Adipocyte (in vitro differentiated cells): Measurements from ENCODE around the gene AKAP9.

Experiments used
- DNase-seq: peaks from one replicate; pipeline ENCODE4 v3.0.0-alpha.2; 2015; ENCODE audit warnings: low read depth
- H3K27me3 ChIP-seq: replicated peaks from 2 replicates; pipeline ENCODE4 v1.7.0; 2013; ENCODE audit warnings: mild to moderate bottlenecking, low read length, moderate library complexity; ENCODE audit not compliant: control insufficient read depth, insufficient read depth
- H3K36me3 ChIP-seq: 2 replicates; pipeline ENCODE4 v1.7.0; 2013; ENCODE audit warnings: low read length, mild to moderate bottlenecking, moderate library complexity; ENCODE audit not compliant: control insufficient read depth, insufficient read depth, severe bottlenecking
- H3K4me1 ChIP-seq: 2 replicates; pipeline ENCODE4 v1.7.0; 2013; ENCODE audit warnings: mild to moderate bottlenecking, low read length, moderate library complexity; ENCODE audit not compliant: control insufficient read depth, insufficient read depth
- H3K4me3 ChIP-seq: 2 replicates; pipeline ENCODE4 v1.7.0; 2013; ENCODE audit warnings: mild to moderate bottlenecking, low read length, moderate library complexity
- H3K9ac ChIP-seq: 2 replicates; pipeline ENCODE4 v1.7.0; 2013; ENCODE audit warnings: mild to moderate bottlenecking, low read length, moderate library complexity
- H3K9me3 ChIP-seq: 2 replicates; pipeline ENCODE4 v1.7.0; 2013; ENCODE audit warnings: mild to moderate bottlenecking, low read length, moderate library complexity; ENCODE audit not compliant: control insufficient read depth

AKAP9 gene

DNA sequence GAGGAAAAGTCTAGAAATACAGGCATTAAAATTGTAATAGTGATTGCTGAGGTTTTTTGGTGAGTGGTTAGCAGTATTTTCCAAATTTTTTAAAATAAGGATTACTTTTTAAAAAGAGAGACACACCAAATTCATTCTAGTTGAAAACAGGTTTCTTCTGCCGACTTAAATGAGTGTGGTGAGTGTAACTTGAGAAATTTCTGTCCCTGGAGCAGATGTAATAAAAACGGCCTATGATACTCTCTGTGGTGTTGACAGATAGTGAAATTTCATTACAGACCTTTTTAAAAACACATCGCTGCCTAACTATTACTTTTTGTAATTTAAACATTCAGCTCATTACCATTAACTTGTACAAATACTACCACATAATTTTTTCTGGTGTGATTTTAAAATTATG lies 103.5 kb downstream of the AKAP9 start:
- no peaks in the 10 kb centered on the region for H3K27me3 ChIP-seq
- H3K4me1 ChIP-seq = no peaks in the 10 kb centered on the region
- H3K4me3 ChIP-seq = no peak overlapping the region
- H3K36me3 ChIP-seq = peaks cover 67% of the 10 kb centered on the region
- H3K9ac ChIP-seq = no peak overlapping the region
- DNase-seq = no peak
- H3K9me3 ChIP-seq = no peaks in the 10 kb centered on the region

DNA sequence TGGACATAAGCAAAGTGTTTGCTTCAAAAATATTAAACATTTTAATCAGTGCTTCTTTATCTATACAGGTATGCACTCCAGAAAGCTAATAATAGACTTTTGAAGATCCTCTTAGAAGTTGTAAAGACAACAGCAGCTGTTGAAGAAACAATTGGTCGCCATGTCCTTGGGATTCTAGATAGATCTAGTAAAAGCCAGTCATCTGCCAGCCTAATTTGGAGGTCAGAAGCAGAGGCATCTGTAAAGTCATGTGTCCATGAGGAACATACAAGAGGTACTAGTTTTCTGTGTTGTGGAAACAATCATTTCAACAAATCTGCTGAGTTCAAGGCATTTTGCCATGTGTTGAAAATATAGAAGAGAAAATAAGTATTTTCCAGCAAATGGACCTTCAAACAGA lies 104.3 kb downstream of the AKAP9 start:
- Histone ChIP-seq H3K9ac (no peak overlapping the region), H3K27me3 (no peaks in the 10 kb centered on the region), H3K9me3 (no peaks in the 10 kb centered on the region), H3K4me1 (no peaks in the 10 kb centered on the region), H3K4me3 (no peak overlapping the region), H3K36me3 (peaks cover 61% of the 10 kb centered on the region)
- DNase-seq = no peak

DNA sequence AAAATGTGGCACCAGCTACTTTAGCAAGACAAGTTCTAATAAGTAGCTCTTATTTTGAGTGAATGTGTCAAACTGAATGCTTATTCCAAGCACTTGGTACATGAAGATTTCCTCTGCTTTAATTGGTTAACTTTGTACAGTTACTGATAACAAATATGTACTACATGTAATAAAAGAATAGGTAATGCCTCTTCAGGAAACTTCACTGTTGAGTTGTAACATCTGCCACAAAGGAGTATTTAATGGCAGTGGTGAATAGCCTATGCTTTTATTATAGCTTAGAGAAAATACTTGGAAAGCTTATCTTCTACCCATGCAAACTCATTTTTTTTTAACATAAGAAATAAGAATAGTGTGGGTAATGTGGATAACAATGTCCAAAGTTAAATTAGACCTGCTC lies 111.0 kb downstream of the AKAP9 start:
- DNase-seq = no peak
- Histone ChIP-seq H3K9me3 (no peaks in the 10 kb centered on the region), H3K4me1 (no peaks in the 10 kb centered on the region), H3K27me3 (no peaks in the 10 kb centered on the region), H3K4me3 (no peak overlapping the region), H3K9ac (no peak overlapping the region), H3K36me3 (peaks cover 20% of the 10 kb centered on the region)

DNA sequence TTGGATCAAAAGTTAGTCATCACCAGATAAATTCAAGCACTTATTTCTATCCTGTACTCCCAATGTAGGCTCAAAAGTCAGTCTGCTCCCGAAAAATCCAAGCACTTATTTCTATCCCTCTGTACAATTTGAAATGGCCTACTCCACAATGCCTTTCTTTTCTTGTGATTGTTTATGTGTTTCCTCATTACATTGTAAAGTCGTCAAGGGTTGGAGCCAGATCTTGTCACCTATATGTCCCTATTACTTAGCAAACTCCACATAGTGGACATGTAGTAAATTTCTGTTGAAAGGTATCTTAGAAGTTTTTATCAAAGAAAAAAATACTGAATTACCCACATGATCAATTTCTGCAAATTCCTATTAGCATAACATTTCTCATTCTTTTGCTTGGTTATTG lies 111.5 kb downstream of the AKAP9 start:
- no peak for DNase-seq
- no peak overlapping the region for H3K9ac ChIP-seq
- no peaks in the 10 kb centered on the region for H3K9me3 ChIP-seq
- peaks cover 15% of the 10 kb centered on the region for H3K36me3 ChIP-seq
- peaks cover under 1% of the 10 kb centered on the region for H3K4me1 ChIP-seq
- no peaks in the 10 kb centered on the region for H3K27me3 ChIP-seq
- H3K4me3 ChIP-seq = no peak overlapping the region

DNA sequence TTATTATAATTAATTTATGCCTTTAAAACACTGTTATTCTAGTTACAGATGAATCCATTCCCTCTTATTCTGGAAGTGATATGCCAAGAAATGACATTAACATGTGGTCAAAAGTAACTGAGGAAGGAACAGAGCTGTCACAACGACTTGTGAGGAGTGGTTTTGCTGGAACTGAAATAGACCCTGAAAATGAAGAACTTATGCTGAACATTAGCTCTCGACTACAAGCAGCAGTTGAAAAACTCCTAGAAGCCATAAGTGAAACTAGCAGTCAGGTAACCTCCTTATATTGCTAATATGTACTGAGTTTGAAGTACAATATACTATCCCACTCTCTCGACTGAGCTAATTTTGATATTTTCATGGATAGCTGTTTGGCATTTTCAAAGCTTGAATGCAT lies 112.0 kb downstream of the AKAP9 start:
- no peaks in the 10 kb centered on the region for H3K27me3 ChIP-seq
- no peak overlapping the region for H3K4me3 ChIP-seq
- H3K9ac ChIP-seq = no peak overlapping the region
- DNase-seq = no peak
- H3K4me1 ChIP-seq = peaks cover 3% of the 10 kb centered on the region
- peaks cover 15% of the 10 kb centered on the region for H3K36me3 ChIP-seq
- H3K9me3 ChIP-seq = no peaks in the 10 kb centered on the region

DNA sequence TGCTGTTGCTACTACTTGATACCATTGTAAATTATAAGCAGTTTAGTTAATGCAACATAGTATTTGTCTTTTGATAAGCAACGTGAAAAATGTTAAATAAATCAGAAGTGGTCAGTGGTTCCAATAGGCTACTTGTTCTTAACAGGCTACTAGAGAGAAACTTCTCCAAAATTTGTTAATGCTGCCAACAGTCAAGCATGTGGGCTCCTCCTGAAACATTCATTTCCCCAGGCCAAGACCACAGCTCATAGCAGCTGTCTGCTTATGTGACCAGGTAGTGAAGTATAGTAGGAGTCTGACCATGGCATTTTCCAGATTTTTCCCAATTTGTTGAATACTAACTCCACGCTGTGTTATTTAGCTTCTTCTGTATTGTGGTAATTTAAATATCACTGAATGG lies 112.7 kb downstream of the AKAP9 start:
- Histone ChIP-seq H3K36me3 (peaks cover 14% of the 10 kb centered on the region), H3K27me3 (no peaks in the 10 kb centered on the region), H3K9ac (no peak overlapping the region), H3K4me3 (no peak overlapping the region), H3K9me3 (no peaks in the 10 kb centered on the region), H3K4me1 (peaks cover 3% of the 10 kb centered on the region)
- DNase-seq = no peak

DNA sequence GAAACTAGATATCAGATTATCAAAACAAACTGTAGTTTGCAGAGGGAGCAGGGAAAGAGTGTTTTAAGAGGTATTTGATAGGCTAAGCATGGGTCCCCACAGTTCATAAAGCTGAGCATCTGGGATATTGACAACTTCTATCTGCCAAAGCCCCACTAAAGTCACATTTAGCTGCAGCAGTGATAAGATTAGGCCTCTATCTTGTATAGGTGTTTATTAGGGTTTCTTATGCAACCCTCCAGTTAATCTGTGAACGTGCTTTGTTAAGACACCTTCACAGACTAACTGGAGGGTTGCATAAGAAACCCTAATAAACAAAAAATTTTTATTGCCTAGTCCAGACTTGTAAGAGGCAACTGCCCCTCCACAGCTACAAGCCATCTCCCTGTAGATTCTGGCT lies 115.6 kb downstream of the AKAP9 start:
- Histone ChIP-seq H3K9me3 (no peaks in the 10 kb centered on the region), H3K4me3 (no peak overlapping the region)

DNA sequence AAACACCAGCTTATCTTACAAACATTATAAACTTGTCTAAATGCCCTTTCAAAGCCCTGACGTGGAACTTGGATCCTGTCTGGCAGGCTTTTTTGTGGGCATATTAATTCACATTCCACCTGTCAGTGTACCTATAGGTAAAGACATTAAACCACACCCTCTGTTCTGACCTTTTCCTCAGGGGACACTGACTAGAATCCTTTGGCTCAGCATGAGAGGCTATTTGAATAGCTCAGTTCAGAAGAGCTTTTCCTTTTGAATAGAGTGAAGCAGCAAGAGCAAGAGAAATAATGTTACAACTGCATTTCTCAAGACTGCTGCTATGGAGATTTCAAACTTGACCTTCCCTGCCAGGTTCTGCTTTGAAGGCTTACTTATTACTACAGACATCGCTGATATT lies 116.7 kb downstream of the AKAP9 start:
- DNase-seq = no peak
- no peak overlapping the region for H3K9ac ChIP-seq
- no peak overlapping the region for H3K4me3 ChIP-seq
- no peaks in the 10 kb centered on the region for H3K9me3 ChIP-seq
- no peaks in the 10 kb centered on the region for H3K27me3 ChIP-seq
- peaks cover 11% of the 10 kb centered on the region for H3K36me3 ChIP-seq
- peaks cover 3% of the 10 kb centered on the region for H3K4me1 ChIP-seq

More for the DNA sequence above, 115.6 kb downstream of the AKAP9 start:
- no peak for DNase-seq
- no peaks in the 10 kb centered on the region for H3K27me3 ChIP-seq
- H3K36me3 ChIP-seq = peaks cover 11% of the 10 kb centered on the region
- H3K9ac ChIP-seq = no peak overlapping the region
- peaks cover 3% of the 10 kb centered on the region for H3K4me1 ChIP-seq

DNA sequence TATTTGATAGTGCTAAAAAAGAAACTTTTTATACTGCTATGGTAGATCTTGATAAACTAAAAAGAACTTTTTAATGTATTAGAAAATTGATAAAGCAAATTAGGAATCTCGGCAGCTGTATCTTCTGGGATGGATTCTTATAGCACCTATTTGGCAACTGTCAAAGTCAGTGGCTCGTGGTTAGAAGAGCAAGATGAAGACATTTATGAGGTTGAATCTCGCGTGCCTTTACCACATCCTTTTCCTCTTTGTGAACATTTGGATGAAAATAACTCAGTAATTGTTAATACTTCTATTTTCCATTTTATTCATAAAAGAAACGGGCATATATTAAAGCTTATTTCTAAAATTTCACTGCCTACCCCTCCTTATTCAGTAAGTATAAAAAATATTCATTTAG lies 117.4 kb downstream of the AKAP9 start:
- Histone ChIP-seq H3K27me3 (no peaks in the 10 kb centered on the region), H3K9me3 (no peaks in the 10 kb centered on the region), H3K36me3 (peaks cover 10% of the 10 kb centered on the region), H3K4me1 (peaks cover 3% of the 10 kb centered on the region), H3K4me3 (no peak overlapping the region), H3K9ac (no peak overlapping the region)
- DNase-seq = no peak

DNA sequence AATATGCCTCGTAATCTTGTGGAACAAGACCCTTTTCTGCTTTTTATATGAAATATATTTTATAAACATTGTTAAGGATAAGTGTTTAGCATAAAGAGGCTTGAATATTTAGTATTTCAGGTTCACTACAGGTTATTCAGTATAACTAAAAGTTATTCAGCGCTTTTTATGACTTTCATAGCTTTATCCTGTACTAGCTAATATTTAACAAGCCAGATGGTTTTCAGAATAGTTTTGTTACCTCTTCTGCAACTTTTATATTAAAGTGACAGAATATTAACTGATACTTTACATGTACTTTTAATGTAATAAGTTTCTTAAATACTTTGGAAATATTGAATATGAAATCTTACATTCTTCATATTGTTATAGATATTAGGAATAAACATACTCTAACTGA lies 118.2 kb downstream of the AKAP9 start:
- DNase-seq = no peak
- H3K4me1 ChIP-seq = peaks cover 3% of the 10 kb centered on the region
- H3K36me3 ChIP-seq = peaks cover 4% of the 10 kb centered on the region
- H3K9me3 ChIP-seq = no peaks in the 10 kb centered on the region
- no peak overlapping the region for H3K9ac ChIP-seq
- no peaks in the 10 kb centered on the region for H3K27me3 ChIP-seq
- H3K4me3 ChIP-seq = no peak overlapping the region

DNA sequence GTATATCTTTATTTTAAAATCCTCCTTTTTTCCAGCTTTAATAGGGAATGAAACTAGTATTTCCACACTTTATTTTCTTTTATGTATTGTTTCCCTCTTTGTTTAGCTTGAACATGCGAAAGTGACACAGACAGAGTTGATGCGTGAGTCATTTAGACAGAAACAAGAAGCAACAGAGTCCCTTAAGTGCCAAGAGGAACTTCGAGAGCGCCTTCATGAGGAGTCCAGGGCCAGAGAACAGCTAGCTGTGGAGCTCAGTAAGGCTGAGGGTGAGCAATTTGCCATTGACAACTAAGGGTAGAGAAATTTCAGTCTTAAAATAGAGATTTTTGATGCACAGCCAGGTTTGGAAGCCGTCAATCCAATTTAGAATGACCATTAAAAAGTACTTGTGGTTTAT lies 120.5 kb downstream of the AKAP9 start:
- no peak overlapping the region for H3K4me3 ChIP-seq

DNA sequence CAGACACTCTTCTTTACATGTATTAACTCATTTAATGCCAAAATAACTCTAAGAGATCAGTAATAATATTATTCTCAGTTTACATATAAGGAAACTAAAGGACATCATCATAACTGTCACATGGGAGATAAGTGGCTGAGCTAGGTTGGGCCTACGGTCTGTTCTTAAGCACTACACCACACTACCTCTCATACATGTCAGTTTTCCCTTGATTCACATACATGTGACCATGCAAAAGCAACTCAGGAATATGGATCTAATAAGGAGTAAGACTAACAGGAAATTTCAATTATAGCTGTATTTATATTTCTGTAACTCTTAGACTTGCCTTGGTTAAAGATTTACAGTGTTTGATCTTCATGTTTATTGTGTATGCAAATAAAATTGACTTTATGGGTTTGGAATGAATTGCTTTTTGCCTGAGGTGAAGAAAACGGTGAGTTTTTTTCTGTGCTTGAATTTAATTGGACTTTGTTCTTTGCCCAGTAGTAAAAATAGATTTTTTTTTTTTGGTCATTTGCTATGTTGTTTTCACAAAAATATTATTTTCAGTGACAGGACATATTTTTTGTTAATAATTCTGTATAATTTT lies 123.9 kb downstream of the AKAP9 start:
- Histone ChIP-seq H3K9me3 (no peaks in the 10 kb centered on the region), H3K4me1 (no peaks in the 10 kb centered on the region), H3K36me3 (peaks cover 32% of the 10 kb centered on the region), H3K4me3 (no peak overlapping the region), H3K9ac (no peak overlapping the region), H3K27me3 (no peaks in the 10 kb centered on the region)
- DNase-seq = no peak

More for the DNA sequence above, 120.5 kb downstream of the AKAP9 start:
- no peaks in the 10 kb centered on the region for H3K9me3 ChIP-seq
- H3K36me3 ChIP-seq = peaks cover 15% of the 10 kb centered on the region
- H3K9ac ChIP-seq = no peak overlapping the region
- no peak for DNase-seq
- no peaks in the 10 kb centered on the region for H3K27me3 ChIP-seq
- H3K4me1 ChIP-seq = peaks cover 3% of the 10 kb centered on the region
